Cardiac muscle cell (in vitro differentiated cells and primary cell): Measurements from ENCODE around the gene APOA5. TPM values are rescaled to one million over a fixed set of nuclear protein-coding genes. Genes with fewer than 3 reads are reported as not detected.

Experiments
- DNase-seq, 2 donors: peaks; one replicate each; pipeline versions ENCODE4 v3.0.0 to v3.0.0-alpha.2; 2010 to 2017; ENCODE audit warnings: low read depth in 1 of 2, low spot score in 1 of 2
- H3K27ac ChIP-seq: fragments of 200-600 bp; sonication (generic); 2 replicates; pipeline ENCODE4 v1.5.1; 2016
- H3K27me3 ChIP-seq: fragments of 200-600 bp; sonication (generic); 2 replicates; pipeline ENCODE4 v1.6.0; 2016; ENCODE audit warnings: control low read depth
- H3K36me3 ChIP-seq: fragments of 200-600 bp; sonication (generic); 2 replicates; pipeline ENCODE4 v1.5.1; 2016; ENCODE audit warnings: control low read depth
- H3K4me1 ChIP-seq: fragments of 200-600 bp; sonication (generic); 2 replicates; pipeline ENCODE4 v1.8.1; 2017; ENCODE audit warnings: low read depth, mild to moderate bottlenecking, mixed run types
- H3K4me3 ChIP-seq: fragments of 200-600 bp; sonication (generic); 2 replicates; pipeline ENCODE4 v1.5.1; 2016; ENCODE audit warnings: mild to moderate bottlenecking
- H3K9me3 ChIP-seq: fragments of 200-600 bp; sonication (generic); 2 replicates; pipeline ENCODE4 v1.5.1; 2017; ENCODE audit warnings: low read depth, mild to moderate bottlenecking, control low read depth
- polyA plus RNA-seq: library from polyadenylated mRNA; unstranded; fragments of >200 nt; fragmentation: Nextera tagmentation; extraction: Ambion mirVana; gene quantifications from 2 replicates; pipeline ENCODE4 v1.2.1, GENCODE V29; 2016
- total RNA-seq: library from RNA; depleted of rRNA; stranded (reverse); fragments of >200 nt; gene quantifications from 2 replicates; pipeline ENCODE4 v1.2.3, GENCODE V29; 2016
- TF ChIP-seq, protein P1 (sequence below): IDR thresholded peaks from 2 replicates; pipeline ENCODE4 v1.5.1; 2012; ENCODE audit warnings: low read depth, mild to moderate bottlenecking, low read length

The APOA5 gene
- total and polyA plus RNA-seq, 2 experiments from 2014 or later, result not detected

DNA sequence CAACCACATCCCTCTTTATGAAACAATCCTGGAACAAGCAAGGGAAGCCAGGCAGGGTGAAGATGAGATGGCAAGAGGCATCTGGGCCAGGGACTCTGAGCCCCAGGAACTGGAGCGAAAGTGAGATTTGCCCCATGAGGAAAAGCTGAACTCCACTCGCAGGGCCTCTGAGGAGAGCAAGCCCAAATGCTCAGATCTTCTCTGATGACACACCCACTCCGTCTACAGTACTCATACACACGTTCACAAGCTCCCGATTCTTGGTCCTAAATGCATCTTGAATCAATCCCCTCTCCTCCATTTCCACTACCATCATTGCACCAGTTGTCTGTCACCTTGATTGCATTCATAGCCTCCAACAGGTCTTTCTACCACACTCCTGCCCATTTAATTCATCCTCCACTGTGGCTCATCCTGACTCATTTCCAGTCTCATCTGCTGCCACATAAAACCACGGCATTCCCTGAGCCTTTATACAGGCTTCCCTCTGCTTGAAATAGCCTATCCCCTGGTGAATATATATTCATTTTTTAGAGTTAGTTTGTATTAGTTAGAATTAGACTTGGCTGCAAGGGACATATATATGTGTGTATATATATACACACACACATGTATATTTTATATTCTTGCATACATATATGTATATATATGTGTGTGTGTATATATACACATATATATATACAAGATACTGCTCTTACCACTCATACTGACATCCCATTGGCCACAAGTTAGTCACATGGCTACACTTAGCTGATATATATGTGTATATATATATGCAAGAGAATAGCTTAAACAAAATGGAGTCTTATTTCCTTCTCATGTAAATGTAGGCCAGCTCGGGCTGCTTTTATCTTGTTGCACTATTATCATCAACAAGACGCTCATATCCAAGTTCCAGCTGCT, 1.4 kb upstream of the APOA5 start:
- Histone ChIP-seq H3K4me3 (no peak overlapping the region), H3K9me3 (no peaks in the 10 kb centered on the region), H3K27ac (no peak overlapping the region), H3K27me3 (peaks cover 8% of the 10 kb centered on the region), H3K36me3 (no peaks in the 10 kb centered on the region), H3K4me1 (no peaks in the 10 kb centered on the region)
- DNase-seq, result no peak
- TF ChIP-seq, protein P1, sequence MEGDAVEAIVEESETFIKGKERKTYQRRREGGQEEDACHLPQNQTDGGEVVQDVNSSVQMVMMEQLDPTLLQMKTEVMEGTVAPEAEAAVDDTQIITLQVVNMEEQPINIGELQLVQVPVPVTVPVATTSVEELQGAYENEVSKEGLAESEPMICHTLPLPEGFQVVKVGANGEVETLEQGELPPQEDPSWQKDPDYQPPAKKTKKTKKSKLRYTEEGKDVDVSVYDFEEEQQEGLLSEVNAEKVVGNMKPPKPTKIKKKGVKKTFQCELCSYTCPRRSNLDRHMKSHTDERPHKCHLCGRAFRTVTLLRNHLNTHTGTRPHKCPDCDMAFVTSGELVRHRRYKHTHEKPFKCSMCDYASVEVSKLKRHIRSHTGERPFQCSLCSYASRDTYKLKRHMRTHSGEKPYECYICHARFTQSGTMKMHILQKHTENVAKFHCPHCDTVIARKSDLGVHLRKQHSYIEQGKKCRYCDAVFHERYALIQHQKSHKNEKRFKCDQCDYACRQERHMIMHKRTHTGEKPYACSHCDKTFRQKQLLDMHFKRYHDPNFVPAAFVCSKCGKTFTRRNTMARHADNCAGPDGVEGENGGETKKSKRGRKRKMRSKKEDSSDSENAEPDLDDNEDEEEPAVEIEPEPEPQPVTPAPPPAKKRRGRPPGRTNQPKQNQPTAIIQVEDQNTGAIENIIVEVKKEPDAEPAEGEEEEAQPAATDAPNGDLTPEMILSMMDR, result no peak

DNA sequence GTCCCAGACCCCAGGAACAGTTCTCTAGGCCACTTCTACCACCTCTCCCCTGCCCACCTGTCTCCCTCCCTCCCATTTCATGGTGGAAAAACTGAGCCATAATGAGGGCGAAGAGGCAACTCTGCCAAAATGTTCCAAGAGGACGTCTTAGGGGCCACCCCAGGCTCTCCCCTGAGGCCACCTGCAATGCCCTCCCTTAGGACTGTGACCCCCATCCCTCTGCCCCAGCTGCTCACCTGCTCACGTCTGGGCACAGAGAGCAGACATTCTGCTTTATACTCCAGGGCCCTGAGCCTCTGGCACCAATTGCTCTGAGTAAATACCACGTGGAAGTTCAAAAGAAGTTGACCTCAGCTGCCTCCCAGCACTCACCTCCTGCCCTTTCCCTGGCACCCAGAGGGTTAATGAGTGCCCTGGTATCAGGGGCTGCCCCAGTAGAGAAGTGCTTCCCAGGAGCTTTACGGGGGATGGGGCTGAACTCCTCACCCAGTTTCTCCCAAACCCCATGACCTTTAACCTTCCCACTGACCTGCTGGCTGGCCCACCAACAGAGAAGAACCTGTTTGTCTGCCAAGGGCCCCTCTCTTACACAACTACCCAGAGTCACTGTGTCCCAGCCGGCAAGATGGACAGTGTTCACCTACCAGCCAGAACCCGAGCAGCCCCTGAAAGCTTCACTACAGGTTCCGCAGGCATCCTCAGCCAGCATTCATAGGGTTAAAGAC, 627 bp upstream of the APOA5 start:
- Histone ChIP-seq H3K27me3 (peaks cover 8% of the 10 kb centered on the region), H3K27ac (no peak overlapping the region), H3K36me3 (no peaks in the 10 kb centered on the region), H3K4me1 (no peaks in the 10 kb centered on the region), H3K4me3 (no peak overlapping the region), H3K9me3 (no peaks in the 10 kb centered on the region)
- no peak for DNase-seq
- TF ChIP-seq, protein P1, result no peak

DNA sequence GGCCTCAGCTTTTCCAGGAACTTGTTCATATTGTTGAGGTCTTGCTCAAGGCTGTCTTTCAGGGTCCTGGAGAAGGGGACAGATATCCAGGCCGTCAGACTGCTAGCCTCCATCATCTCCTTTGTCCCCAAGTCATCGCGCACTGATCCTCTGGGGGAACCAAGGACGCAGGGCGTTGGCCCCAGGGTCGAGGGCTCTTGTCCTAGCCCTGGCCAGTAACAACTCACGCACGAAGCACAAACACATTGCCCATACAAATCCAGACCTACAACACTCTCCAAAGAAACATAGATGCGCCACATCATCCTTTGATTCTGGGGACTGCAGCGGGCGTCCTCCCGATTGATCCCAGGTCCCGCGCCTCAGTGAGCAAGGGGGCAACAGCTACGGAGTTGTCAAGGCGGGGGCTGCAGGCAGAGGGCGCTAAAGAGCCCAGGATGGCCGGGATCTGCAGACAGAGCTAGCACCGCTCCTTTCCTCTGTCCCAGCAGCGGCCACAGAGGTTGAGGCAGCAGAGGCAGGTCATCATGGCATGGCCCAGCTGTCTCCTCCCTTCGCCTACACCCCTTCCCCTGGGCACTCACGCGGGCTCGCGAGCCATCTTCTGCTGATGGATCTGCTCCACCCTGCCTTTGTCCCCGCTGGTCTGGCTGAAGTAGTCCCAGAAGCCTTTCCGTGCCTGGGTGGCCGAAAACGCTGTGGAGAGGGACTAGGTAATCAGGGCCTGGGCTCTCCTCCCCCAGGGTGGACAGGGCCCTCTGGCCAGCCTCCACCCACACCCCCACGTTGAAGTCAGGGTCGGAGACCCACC, 472 bp downstream of the APOA5 start:
- peaks cover 8% of the 10 kb centered on the region for H3K27me3 ChIP-seq
- TF ChIP-seq, protein P1, result peak; percentile 94
- peak; percentile 77 to 85 for DNase-seq
- no peaks in the 10 kb centered on the region for H3K9me3 ChIP-seq
- peaks cover 3% of the 10 kb centered on the region for H3K36me3 ChIP-seq
- no peak overlapping the region for H3K4me3 ChIP-seq
- H3K27ac ChIP-seq, result no peak overlapping the region
- H3K4me1 ChIP-seq, result peaks cover 3% of the 10 kb centered on the region

DNA sequence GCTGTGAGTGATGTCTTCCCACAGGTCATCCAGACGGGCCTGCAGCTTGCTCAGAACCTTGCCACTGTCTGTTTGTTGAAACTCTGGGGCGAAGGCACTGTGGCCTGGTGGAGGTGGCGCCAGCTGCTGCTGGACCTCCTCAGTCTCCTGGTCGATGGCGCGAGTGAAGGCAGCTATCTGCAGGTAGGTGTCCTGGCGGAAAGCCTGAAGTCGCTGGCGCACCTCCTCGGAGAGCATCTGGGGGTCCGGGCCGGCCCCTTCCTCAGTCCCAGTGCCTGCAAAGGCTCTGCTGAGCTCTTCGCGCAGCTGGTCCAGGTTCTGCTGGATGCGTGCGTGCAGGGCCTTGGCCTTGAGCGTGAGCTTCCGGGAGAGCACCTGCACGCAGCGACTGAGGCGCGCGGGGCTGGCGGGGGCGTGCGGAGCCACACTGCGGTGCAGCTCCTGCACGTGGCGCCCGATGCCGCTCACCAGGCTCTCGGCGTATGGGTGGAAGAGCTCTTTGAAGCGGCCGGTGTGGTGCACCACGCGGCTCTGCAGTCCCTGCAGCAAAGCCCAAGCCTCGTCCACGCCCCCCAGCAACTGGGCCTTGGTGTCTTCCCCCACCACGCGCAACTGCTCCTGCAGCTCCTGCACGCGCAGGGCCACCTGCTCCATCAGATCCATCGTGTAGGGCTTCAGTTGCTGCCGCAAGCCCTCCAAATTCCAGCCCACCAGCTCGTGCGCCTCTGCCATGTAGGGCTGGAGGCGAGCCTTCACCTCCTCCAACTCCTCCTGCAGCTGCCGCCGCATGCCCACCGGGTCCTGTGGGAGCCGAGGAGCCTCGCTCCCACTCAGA, 1.3 kb downstream of the APOA5 start:
- no peak for DNase-seq
- Histone ChIP-seq H3K36me3 (peaks cover 11% of the 10 kb centered on the region), H3K9me3 (no peaks in the 10 kb centered on the region)

More for the DNA sequence above, 1.3 kb downstream of the APOA5 start:
- peaks cover 8% of the 10 kb centered on the region for H3K27me3 ChIP-seq
- H3K4me3 ChIP-seq, result no peak overlapping the region
- peaks cover 3% of the 10 kb centered on the region for H3K4me1 ChIP-seq
- TF ChIP-seq, protein P1, result no peak
- no peak overlapping the region for H3K27ac ChIP-seq
